ENCODE measurements around the gene SYNGR4.

GRCh38 chr19:48392860-48393558 lies 28.8 kb downstream of the SYNGR4 start:
- TF ChIP-seq CTCF (conservative IDR thresholded peaks at IDR 0.05; ENCODE audit: low read depth, low read length) (no peak), EZH2 (IDR thresholded peaks at IDR 0.05; ENCODE audit: borderline replicate concordance, low read depth, low read length, poor library complexity, severe bottlenecking) (no peak)
